ENCODE results near the gene KRTAP6-2. TPM values are rescaled to one million over a fixed set of nuclear protein-coding genes. Genes with fewer than 3 reads are reported as not detected.

Gene KRTAP6-2
- total RNA-seq, 1 experiment from 2014 or later = not detected

DNA sequence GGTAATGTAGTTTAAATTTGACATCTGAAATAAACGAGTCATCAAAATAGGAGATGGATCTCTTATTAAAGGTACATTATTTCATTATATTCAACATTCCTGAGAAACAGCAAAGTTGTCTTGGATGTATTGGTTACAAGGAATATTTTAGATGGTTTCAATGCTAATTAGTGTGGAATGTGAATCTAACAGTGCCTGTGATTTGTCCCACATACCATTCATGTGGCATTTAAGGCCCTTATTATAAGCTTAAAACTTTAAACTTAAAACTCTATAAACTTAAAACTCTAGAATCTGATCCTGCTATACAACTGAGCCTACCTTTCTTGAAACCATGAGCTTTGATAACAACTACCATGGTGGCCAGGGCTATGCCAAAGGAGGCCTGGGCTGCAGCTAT lies 2.1 kb upstream of the KRTAP6-2 start, which contains the start of gene KRTAP22-1:
Gene KRTAP22-1, plus strand, starts transcription at position 301 of the 400 bp plus-strand sequence.
- H3K27ac ChIP-seq (ENCODE audit: low read depth, low read length) = no peak within 1 kb of the TSS
- no peak for DNase-seq (ENCODE audit: low read depth, low spot score)
- intact Hi-C loops (cut with micrococcal nuclease) = no loop called here
- H4K20me1 ChIP-seq (ENCODE audit: insufficient read depth) = no peaks in the 10 kb centered on the region
- no peak within 1 kb of the TSS for H3K9ac ChIP-seq (ENCODE audit: low read length)
- no peaks in the 10 kb centered on the region for H3K27me3 ChIP-seq (ENCODE audit: insufficient read depth, low read length)
- ChIA-PET RAD21 (ENCODE audit: low non-redundant PET in 1 of 2, low total read pairs in 2 of 2, uncharacterized antibody in 2 of 2, unreplicated experiment in 2 of 2) (no interaction called here), POLR2A (no interaction called here), CTCF (no interaction called here)
- H3K36me3 ChIP-seq (ENCODE audit: control insufficient read depth in 1 of 2, insufficient read depth in 2 of 2, low read length in 2 of 2) = no peaks in the 10 kb centered on the region
- H2AFZ ChIP-seq (ENCODE audit: low read depth, low read length, poor library complexity, severe bottlenecking) = no peak within 1 kb of the TSS
- no peak within 1 kb of the TSS for H3K4me3 ChIP-seq (replicated peaks in 1 of 2; ENCODE audit: low read depth in 1 of 2, low read length in 2 of 2)
- no peak within 1 kb of the TSS for H3K4me2 ChIP-seq (ENCODE audit: low read length)
- TF ChIP-seq RAD21 (IDR thresholded peaks at IDR 0.05; ENCODE audit: low read depth) (no peak), ZNF274 (IDR thresholded peaks at IDR 0.05; ENCODE audit: low read depth, low read length) (no peak)
- no peaks in the 10 kb centered on the region for H3K4me1 ChIP-seq (ENCODE audit: control insufficient read depth in 1 of 2, insufficient read depth in 2 of 2, low read length in 2 of 2)
- ATAC-seq = no peak
- no peaks in the 10 kb centered on the region for H3K79me2 ChIP-seq (ENCODE audit: insufficient read depth, low read length)
- H3K9me2 ChIP-seq (ENCODE audit: insufficient read depth) = no peaks in the 10 kb centered on the region
- no TSS peak for BruUV-seq (replicated peaks)
- peaks cover 6 to 36% of the 10 kb centered on the region in 2 experiments; a peak in 2 of 4 replicates for H3K9me3 ChIP-seq (ENCODE audit: control insufficient read depth in 1 of 2, insufficient read depth in 1 of 2, low read depth in 1 of 2, low read length in 2 of 2)

DNA sequence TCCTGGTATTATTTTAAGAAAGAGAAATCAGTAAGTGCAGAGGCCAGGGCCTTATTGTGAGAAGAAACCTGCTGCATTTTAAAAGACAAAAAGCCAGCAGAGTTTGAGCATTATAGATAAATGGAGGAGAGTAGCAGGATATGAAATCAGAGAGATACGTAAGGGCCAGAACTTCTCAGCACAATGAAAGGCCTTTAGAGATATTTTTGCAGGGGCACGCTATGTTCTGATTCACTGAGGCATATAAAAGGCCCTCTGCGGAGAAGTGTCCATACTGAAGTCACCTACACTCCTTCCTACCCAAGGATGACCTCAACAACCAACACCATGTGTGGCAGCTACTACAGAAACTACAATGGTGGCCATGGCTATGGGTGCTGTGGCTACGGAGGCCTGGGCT lies 6.6 kb downstream of the KRTAP6-2 start, which contains the start of gene KRTAP6-3:
Gene KRTAP6-3, plus strand, starts transcription at position 301 of the 400 bp plus-strand sequence. Its CDS starts 6 bp downstream, at position 307.
- H3K27ac ChIP-seq (ENCODE audit: low read depth, low read length) = no peak within 1 kb of the TSS
- H3K9me3 ChIP-seq (ENCODE audit: control insufficient read depth in 1 of 2, insufficient read depth in 1 of 2, low read depth in 1 of 2, low read length in 2 of 2) = peaks cover 6 to 11% of the 10 kb centered on the region in 2 experiments; a peak in 2 of 4 replicates
- no peak within 1 kb of the TSS for H3K4me3 ChIP-seq (replicated peaks in 1 of 2; ENCODE audit: low read depth in 1 of 2, low read length in 2 of 2)
- H2AFZ ChIP-seq (ENCODE audit: low read depth, low read length, poor library complexity, severe bottlenecking) = no peak within 1 kb of the TSS
- H3K36me3 ChIP-seq (ENCODE audit: control insufficient read depth in 1 of 2, insufficient read depth in 2 of 2, low read length in 2 of 2) = no peaks in the 10 kb centered on the region
- DNase-seq (ENCODE audit: low read depth, low spot score) = no peak
- H3K4me2 ChIP-seq (ENCODE audit: low read length) = no peak within 1 kb of the TSS
- no peak for ATAC-seq
- no peaks in the 10 kb centered on the region for H3K27me3 ChIP-seq (ENCODE audit: insufficient read depth, low read length)
- intact Hi-C loops (cut with micrococcal nuclease) = no loop called here
- no peaks in the 10 kb centered on the region for H3K4me1 ChIP-seq (ENCODE audit: control insufficient read depth in 1 of 2, insufficient read depth in 2 of 2, low read length in 2 of 2)
- H3K9ac ChIP-seq (ENCODE audit: low read length) = no peak within 1 kb of the TSS
- RAD21 ChIA-PET (ENCODE audit: low non-redundant PET in 1 of 2, low total read pairs in 2 of 2, uncharacterized antibody in 2 of 2, unreplicated experiment in 2 of 2) = no interaction called here
- BruUV-seq (replicated peaks) = no TSS peak
- no peaks in the 10 kb centered on the region for H3K9me2 ChIP-seq (ENCODE audit: insufficient read depth)
- CTCF ChIA-PET = no interaction called here
- TF ChIP-seq, protein P1, sequence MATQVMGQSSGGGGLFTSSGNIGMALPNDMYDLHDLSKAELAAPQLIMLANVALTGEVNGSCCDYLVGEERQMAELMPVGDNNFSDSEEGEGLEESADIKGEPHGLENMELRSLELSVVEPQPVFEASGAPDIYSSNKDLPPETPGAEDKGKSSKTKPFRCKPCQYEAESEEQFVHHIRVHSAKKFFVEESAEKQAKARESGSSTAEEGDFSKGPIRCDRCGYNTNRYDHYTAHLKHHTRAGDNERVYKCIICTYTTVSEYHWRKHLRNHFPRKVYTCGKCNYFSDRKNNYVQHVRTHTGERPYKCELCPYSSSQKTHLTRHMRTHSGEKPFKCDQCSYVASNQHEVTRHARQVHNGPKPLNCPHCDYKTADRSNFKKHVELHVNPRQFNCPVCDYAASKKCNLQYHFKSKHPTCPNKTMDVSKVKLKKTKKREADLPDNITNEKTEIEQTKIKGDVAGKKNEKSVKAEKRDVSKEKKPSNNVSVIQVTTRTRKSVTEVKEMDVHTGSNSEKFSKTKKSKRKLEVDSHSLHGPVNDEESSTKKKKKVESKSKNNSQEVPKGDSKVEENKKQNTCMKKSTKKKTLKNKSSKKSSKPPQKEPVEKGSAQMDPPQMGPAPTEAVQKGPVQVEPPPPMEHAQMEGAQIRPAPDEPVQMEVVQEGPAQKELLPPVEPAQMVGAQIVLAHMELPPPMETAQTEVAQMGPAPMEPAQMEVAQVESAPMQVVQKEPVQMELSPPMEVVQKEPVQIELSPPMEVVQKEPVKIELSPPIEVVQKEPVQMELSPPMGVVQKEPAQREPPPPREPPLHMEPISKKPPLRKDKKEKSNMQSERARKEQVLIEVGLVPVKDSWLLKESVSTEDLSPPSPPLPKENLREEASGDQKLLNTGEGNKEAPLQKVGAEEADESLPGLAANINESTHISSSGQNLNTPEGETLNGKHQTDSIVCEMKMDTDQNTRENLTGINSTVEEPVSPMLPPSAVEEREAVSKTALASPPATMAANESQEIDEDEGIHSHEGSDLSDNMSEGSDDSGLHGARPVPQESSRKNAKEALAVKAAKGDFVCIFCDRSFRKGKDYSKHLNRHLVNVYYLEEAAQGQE (IDR thresholded peaks at IDR 0.05; ENCODE audit: low read depth) = no peak
- TF ChIP-seq EZH2phosphoT487 (IDR thresholded peaks at IDR 0.05; ENCODE audit: borderline replicate concordance) = no peak
- TF ChIP-seq, protein P2, sequence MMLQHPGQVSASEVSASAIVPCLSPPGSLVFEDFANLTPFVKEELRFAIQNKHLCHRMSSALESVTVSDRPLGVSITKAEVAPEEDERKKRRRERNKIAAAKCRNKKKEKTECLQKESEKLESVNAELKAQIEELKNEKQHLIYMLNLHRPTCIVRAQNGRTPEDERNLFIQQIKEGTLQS (IDR thresholded peaks at IDR 0.05) = no peak
- TF ChIP-seq ELF1 (IDR thresholded peaks at IDR 0.05; ENCODE audit: borderline replicate concordance, low read depth) = no peak
- no peak for TF ChIP-seq SRF (IDR thresholded peaks at IDR 0.05; ENCODE audit: low read depth)
- H3K79me2 ChIP-seq (ENCODE audit: insufficient read depth, low read length) = no peaks in the 10 kb centered on the region
- POLR2A ChIA-PET = no interaction called here
- H4K20me1 ChIP-seq (ENCODE audit: insufficient read depth) = no peaks in the 10 kb centered on the region; the same call in 1 of the 2 replicates

Measured in HCT116 (cell line).